ENCODE data around the gene TBC1D2B.
"Not testable (repeated sequence)": the region's sequence is repeated elsewhere in the genome, so short reads cannot be mapped to it uniquely, and the experiment has no call there.

- TF ChIP-seq CTCF (conservative IDR thresholded peaks at IDR 0.05); ZFX (IDR thresholded peaks at IDR 0.05): not testable (repeated sequence)
These were observed 98.8 kb downstream of the TBC1D2B start for GRCh38 chr15:77978759-77979145.
